GM12874 (cell line): Measurements from ENCODE around the gene SLC22A5.

Experiments used
- CTCF ChIP-seq: IDR thresholded peaks from 2 replicates; pipeline ENCODE4 v1.5.1; 2011; ENCODE audit warnings: low read depth, mild to moderate bottlenecking, control low read depth, low read length, moderate library complexity; ENCODE audit not compliant: insufficient read depth

SLC22A5 gene

GRCh38 chr5:132334812-132335211 is 34.7 kb upstream of the SLC22A5 start:
- no peak for TF ChIP-seq CTCF

- TF ChIP-seq CTCF, result no peak
These were observed 34.1 kb upstream of the SLC22A5 start for GRCh38 chr5:132335402-132335801.

- TF ChIP-seq CTCF, result no peak
These were observed 30.0 kb upstream of the SLC22A5 start for GRCh38 chr5:132339502-132339901.

- no peak for TF ChIP-seq CTCF
These were observed 27.0 kb upstream of the SLC22A5 start for GRCh38 chr5:132342291-132343180.

- no peak for TF ChIP-seq CTCF
These were observed 24.6 kb upstream of the SLC22A5 start for GRCh38 chr5:132344775-132345514.

- no peak for TF ChIP-seq CTCF
These were observed 16.0 kb upstream of the SLC22A5 start for GRCh38 chr5:132353486-132353995.

- no peak for TF ChIP-seq CTCF
These were observed 14.9 kb upstream of the SLC22A5 start for GRCh38 chr5:132354381-132355139.
